Kasumi-1 (cell line): Measurements from ENCODE around the gene REN.

Source experiments
- DNase-seq, 2 experiments: peaks; one replicate each; lab custom pipeline; 2025; lab: John Stamatoyannopoulos, UW

The REN gene

GRCh38 chr1:204166219-204166618 is at the start of gene REN:
Gene REN, minus strand, starts transcription at chr1:204166337. Its CDS starts 44 bp downstream, at chr1:204166293.
- no peak for DNase-seq

- peak; percentile 38 to 43 for DNase-seq
These were observed 47.8 kb upstream of the REN start, which contains the start of gene GOLT1A for GRCh38 chr1:204213668-204214662. Gene GOLT1A, minus strand, starts transcription at chr1:204213988. Its CDS starts 82 bp downstream, at chr1:204213906.

- no peak for DNase-seq
These were observed 46.6 kb upstream of the REN start for GRCh38 chr1:204212715-204213114.

- no peak for DNase-seq
These were observed 44.9 kb upstream of the REN start for GRCh38 chr1:204211046-204211445.

GRCh38 chr1:204207136-204207616 is 41.0 kb upstream of the REN start:
- peak; percentile 10 to 28 for DNase-seq

- peak; percentile 8 to 25 for DNase-seq
These were observed 40.0 kb upstream of the REN start for GRCh38 chr1:204206121-204206520.

- DNase-seq: no peak
These were observed 39.3 kb upstream of the REN start for GRCh38 chr1:204205486-204205885.

- DNase-seq: no peak
These were observed 38.8 kb upstream of the REN start for GRCh38 chr1:204204944-204205343.

- DNase-seq: no peak
These were observed 37.1 kb upstream of the REN start for GRCh38 chr1:204203206-204203767.

GRCh38 chr1:204202481-204202880 is 36.3 kb upstream of the REN start:
- no peak for DNase-seq

GRCh38 chr1:204201348-204202040 is 35.4 kb upstream of the REN start:
- DNase-seq: no peak

- no peak for DNase-seq
These were observed 33.4 kb upstream of the REN start for GRCh38 chr1:204199579-204199978.

GRCh38 chr1:204198348-204199340 is 32.5 kb upstream of the REN start:
- DNase-seq: no peak

GRCh38 chr1:204197068-204197467 is 30.9 kb upstream of the REN start:
- no peak for DNase-seq

- DNase-seq: no peak
These were observed 30.1 kb upstream of the REN start, which contains the start of gene KISS1 for GRCh38 chr1:204196068-204196795. Gene KISS1, minus strand, starts transcription at chr1:204196491. Its CDS starts 3,615 bp downstream, at chr1:204192876.

- peak in 1 of 2 experiments; percentile 3 for DNase-seq
These were observed 28.6 kb upstream of the REN start for GRCh38 chr1:204194771-204195170.

GRCh38 chr1:204194080-204194479 is 27.9 kb upstream of the REN start:
- no peak for DNase-seq

- DNase-seq: no peak
These were observed 26.6 kb upstream of the REN start for GRCh38 chr1:204192589-204193352.

- DNase-seq: no peak
These were observed 25.9 kb upstream of the REN start for GRCh38 chr1:204192046-204192445.
